Stimulated activated CD4-positive, alpha-beta T cell treated with anti-CD3 and anti-CD28 coated beads, Interleukin-4, amount 100 ng/mL, for 1 hour (primary cell): ENCODE measurements around the gene PIEZO2.

Source experiments
- DNase-seq: peaks from one replicate; pipeline ENCODE4 v3.0.0-alpha.2; 2020

Gene PIEZO2

DNA sequence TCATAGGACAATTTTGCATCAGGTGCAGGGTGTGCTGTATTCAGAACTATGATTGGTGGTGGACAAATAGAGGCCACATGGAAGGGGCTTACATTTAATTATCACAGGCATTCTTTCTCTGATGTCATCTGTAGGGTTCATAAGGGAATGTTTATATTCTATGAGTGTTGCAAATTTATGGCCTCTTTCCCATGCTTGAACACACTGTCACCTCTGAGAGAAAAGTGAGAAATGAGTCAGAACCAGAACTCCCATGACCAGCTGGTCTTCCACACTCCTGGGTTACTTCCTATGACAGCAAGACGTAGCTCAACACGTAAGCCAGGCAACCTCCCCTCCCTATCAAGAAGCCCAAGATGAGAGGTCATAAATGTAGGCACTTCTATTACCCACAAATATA is 310.8 kb downstream of the PIEZO2 start:
- DNase-seq = no peak

DNA sequence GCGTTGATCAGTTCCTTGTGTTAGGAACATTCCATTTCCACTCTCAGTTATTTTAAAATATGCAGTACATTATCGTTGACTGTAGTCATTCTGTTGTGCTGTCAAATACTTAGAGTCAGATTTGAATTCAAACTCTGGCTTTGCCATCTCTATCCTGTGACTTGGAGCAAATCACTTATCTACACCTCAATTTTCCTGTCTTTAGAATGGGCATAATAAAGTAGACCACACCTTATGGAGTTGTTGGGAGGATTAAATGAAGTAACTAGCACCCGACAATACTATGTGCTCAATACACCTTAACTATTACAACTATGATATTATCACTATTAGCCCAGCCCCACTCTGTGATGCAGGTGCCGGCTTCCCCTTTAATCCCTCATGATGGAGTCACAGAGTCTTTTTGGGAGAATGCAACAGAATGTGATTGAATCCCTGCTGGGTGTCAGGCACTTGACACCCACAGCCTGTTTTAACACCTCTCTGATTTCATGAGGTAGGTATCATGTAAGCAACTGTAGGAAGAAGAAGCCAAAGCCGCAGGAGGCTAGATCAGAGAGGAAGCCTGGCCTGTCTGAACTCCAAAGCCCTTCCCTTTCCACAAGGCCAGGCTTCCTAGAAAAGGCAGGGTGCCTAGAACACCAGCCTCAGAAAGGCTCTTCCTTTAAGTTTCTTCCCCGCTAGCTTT is 315.1 kb downstream of the PIEZO2 start:
- no peak for DNase-seq

DNA sequence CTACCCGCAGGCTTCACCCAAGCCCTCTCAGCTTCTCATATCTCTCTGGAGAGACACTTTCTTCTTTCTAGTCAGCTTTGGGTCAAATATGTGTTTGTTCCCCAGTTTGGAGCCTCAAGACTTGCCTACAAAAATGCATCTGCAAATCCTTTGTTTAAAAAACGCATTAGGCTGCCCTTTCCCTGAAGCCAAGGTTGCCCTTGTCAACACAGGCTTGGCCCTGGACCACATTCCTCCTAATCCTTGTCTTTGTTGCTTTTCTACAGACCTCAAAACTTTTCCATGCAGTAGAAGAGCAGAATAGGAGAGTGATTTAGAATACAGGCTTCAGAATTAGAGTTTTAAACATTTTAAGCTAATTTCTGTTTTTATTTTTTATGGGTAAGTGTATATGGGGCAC is 315.7 kb downstream of the PIEZO2 start:
- no peak for DNase-seq

DNA sequence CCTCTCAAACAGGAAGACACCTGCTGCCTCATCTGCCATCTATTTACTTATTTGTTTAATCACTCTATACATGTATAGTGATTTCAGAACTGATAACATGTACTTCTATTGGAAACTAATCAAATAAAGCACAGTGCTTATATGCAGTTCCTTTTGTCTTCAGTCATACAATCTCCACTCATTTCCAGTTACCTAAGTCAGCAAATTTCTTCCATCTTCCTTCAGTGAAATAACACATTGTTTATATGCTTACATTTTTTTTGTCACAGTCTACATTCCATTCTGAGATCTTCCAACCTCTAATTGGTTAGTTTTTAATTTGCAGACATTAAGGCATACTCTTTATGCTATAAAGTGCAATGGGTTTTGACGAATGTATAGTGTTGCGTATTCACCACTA is 323.0 kb downstream of the PIEZO2 start:
- no peak for DNase-seq

DNA sequence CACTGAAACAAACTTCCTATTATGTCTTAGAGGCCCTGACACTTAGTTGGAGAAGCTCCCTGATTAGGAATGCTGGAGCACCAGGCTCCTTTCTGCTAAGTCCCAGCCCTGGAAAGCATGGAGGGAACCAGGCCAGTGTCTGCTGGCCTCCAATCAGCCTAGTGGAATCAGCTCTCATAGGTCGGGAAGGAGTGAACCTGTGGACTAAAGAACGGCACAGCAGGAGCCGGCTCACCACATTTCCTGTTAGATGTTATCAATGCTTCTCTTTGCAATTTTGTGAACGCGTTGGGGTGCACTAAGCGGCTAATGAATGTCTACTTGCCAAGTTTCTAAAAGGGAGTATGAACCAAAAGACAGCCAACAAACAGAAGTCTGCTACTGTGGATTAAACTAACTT is 326.9 kb downstream of the PIEZO2 start:
- no peak for DNase-seq

DNA sequence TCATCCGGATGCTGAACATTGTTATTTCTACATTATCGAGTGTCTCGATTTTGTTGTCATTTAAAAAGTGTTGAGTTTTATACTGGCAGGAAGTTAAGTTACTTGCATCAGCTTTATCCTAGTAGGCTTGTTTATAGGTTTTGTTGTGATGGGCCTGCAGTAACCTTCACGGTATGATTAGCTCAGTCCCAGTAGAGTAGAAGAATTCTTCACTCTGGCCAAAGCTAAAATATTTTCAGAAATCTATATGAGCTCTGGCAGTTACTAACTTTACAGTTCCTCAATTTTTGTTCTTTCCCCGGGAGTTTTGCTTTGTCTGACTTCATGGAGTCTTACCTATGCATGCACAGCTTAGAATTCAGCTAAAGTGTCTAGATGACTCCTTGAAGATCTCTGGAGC is 328.7 kb downstream of the PIEZO2 start:
- DNase-seq = no peak

DNA sequence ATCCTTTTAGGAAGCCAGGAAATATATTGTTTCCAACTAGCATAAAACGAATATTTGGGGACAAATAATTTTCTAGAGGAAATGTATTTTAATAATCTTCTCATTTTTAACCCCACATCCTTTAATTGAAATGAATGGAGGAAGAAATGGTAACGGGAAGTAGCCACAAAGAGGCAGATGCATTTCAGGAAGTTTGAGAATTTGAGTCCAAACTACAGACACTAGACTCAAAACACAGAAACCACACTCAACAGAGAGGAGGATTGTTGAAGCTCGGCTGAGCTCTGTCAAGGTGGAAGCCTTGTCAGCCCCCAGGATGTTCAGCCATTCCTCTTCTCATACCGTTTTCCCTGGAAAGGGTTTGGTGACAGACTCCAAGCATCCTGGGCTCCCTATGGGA is 335.0 kb downstream of the PIEZO2 start:
- no peak for DNase-seq

DNA sequence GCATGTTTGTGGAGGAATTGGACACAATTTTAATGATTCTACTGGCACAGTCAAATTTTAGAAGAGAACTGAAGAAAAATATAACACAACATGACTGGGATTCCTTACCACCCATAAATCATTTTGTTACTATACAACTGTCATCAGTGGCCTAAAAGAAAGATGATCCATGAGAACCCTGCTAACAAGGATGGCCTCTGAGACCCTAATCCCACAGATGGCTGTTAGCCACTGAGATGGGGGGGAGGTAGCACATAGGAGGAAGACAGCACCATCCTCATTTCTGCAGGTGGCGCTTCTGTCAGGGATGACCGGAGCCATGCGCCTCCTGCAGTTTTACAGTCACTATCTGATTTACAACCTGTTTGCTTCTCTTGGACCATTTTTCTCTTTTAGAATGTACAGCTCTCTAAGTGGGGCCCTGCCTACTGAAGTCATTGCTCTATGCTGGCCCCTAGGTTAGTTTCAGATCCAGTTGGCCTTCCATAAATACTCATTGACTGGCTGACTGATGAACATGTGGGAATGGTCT is 343.7 kb downstream of the PIEZO2 start:
- DNase-seq = no peak

DNA sequence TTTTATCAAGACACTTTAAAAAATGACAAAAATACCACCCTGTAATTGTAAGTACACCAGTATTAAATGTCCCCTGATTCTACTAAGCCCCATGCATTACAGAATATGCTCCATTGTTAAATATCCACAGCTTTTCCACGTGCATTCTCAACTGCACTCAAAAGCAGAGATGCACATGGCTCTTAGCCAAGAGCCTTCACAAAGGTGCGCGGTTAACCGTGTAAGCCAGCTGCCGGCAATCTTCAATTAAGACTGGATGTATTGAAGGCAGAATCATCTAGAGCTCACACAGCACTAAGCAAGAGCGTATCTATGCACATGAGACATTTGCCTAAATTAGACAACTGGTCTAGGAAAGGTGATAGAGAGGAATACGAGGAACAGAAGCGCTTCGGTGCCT is 345.2 kb downstream of the PIEZO2 start:
- DNase-seq = no peak

DNA sequence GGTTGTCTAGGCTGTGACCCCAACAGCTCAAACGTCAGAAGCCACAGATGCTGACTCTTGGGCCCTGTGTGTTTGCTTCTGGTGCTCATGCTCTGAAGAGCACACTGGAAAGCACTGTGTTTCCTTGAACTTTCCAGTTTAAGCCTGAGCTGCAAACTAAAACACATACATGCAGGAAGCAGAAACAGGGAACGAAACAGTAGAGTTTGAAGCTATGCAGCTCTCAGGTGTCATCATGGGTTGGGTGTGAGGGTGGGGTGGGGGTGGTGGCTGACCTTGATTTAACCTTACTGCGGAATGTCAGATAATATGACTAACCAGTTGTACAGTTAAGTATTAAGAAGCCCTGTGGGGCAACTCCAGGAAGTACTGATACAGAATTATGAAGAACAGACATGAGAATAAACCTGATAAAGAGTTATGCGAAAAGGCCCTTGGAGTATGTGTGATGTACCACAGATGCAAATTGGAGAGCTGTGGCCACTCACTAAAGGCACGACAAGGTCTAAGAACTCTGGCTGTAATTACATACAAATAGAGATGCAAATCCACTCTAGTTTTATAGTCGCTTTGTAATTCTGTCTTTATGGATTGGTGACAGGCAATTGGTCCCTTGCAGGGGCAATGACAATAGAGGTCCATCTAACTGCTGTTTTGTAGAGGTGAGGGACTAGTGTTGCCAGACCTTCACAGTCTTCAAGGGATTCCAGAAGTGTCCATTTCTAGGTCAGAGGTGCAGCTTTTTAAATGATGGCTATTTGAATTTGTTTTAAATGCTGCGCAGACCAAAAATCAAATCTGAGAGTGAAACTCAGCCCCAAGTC is 350.4 kb downstream of the PIEZO2 start:
- DNase-seq = no peak

DNA sequence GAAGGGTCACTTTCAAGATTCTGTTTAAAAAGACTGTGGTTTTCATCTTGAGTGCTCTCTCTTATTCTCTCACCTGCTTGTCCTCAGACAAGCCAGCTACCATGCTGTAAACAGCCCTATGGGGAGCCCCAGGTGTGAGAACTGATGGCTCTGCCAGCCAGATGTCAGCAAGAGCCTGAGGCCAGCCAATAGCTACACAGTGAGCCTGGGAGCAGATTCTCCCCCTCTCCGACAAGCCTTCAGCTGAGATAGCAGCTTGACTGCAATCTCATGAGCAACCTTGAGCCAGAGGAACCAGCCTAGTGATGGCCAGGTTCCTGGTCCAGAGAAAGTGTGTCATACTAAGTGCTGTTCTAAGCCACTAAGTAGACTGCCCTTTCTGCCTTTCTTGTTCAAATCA is 351.5 kb downstream of the PIEZO2 start:
- DNase-seq = no peak

DNA sequence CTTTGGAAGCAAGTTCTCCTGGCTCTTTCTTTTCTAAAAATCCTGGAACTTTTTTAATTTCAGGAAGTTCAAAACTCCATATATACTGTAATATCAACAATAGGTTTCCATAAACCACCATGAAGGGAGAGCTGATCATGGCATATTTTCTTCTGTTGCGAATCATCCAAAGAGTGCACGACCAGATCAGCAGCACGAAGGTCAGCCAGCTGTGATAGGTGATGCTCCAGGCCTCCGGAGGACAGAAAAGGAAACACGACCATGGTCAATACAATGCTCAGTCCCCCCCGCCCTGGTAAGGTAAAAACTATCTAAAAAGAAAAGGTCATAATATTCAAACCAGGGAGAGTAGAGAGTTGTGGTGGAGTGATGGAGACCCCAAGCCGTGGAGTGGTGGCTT is 354.6 kb downstream of the PIEZO2 start:
- DNase-seq = no peak

DNA sequence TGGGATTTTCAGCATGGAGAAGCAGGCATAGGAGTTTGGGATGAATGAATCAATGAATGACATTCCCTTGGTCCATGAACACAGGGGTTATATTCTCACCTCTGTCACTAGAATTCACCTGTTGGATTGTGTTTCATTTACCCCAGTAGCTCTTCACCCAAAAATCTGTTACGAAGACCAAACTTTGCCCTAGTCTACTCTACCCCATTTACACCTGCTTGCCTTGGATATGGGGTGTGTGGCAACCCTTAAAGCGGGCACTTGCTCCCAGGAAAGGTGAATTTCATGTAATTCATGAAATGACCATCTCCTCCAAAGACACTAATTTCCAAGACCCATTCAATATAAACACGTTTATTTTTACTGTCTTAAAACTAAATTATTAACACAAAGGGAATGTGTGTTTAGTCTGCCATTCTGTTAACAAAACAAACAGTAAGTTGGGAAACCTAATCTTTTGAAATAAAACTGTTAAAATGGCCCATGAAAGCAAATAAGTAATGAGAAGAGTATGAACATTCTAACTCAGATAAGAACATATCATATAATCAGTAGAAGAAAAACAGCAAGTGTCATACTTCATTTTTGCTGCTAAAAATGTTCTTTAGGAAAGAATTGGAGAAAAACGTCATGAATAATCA is 355.5 kb downstream of the PIEZO2 start:
- DNase-seq = no peak

DNA sequence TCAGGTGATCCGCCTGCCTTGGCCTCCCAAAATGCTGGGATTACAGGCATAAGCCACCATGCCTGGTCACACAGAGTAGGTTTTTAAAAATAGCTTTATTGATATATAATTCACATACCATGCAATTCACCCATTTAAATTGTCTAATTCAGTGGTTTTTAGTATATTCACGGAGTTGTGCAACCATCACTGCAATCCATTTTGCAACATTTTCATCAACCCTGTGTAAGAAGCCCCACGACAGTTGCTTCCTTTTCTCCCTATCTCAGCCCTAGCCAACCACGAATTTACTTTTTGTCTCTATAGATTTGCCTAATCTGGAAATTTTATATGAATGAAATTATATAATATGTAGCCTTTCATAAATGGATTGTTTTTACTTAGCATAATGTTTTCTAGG is 357.2 kb downstream of the PIEZO2 start:
- no peak for DNase-seq

DNA sequence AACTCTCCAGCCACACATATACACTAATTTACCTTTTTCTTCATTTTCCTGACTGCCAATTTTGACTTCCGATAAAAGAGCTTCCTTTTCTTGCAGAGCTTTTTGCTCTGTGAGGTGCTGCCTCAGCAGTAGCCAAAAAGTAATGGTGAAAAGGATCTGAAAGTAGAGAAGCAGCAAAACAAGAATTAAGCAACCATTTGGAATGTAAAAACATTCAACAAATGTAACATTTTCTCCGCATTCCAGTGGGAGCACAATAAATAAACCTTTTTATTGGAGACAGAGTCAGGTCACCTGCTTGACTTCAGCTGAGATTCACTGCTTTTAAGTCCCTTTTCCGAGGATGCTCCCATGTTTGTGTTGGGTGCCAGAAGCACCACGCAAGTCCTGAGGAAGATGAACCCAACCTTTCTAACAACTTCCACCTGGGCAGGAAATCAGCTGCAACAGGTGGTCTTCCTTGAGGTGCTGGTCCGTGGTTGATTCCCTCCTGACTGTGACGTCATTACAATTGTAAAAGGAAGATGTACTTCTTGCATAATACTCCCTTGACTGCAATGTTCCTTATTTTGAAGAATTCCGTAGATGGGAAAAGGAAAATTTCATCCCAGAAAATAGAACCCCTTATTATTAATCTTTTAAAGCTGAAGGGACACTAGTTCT is 358.1 kb downstream of the PIEZO2 start:
- DNase-seq = no peak

DNA sequence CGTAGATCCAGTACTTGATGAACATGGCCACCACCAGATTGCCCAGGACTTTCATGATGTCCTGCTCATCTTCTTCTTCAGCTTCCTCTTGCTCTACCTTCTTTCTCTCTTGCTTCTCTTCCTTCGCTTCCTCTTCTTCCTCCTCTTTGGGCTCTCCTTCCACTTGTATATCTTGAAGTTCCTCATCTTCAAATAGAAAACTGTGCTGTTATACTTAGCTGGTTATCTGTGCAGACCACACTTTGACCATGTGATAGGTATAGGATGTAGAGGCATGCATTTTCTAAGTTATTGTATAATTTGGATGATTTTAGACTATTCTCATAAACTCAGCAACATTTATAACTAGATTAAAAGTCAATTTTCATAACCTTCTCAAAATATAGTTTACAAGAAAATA is 360.2 kb downstream of the PIEZO2 start:
- DNase-seq = no peak

DNA sequence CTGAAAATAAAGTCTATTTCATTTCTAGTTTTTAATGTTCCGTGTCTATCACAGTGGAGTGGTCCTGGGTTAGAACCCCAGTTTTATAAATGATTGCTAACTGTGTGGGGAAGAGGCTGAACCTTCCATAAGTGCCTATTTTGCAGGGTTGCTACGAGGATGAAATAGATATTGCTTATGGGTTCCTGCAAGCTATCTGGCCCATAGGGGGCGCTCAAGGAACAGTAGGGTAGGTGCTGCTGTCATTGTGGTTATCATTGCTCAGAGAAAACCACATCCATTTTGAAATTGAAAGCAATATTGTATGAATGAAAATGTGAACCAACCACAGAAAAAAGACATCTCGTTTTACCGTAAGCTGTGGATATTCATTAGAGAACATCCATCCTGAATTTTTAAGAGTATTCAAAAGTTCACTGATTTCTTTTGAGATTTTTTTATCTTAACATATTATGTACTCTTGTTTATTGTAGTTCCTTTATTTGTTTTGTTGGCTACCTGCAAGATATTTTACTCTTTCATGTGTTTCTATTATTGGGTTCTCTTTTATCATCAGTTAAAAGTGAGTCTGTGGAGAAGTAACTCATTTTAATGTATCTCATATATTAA is 362.0 kb downstream of the PIEZO2 start:
- peak; percentile 83 for DNase-seq

DNA sequence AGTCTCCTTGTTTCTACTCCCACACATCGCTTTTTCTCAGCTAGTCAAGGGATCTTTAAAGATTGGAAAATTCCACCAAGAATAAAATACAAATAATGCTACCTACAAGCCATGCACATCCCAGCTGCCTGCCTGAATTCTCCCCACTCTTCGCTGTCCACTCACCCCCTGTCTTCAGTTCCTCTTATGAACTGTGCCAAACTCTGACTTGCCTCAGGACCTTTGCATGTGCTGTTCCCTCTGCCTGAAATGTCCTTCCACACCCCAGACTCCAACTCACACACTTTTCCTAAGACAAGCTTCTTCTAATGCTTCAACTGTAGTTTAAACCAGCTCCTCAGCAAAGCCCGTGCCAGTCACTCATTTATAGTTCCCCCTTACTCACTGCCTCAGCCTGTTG is 363.6 kb downstream of the PIEZO2 start:
- no peak for DNase-seq

DNA sequence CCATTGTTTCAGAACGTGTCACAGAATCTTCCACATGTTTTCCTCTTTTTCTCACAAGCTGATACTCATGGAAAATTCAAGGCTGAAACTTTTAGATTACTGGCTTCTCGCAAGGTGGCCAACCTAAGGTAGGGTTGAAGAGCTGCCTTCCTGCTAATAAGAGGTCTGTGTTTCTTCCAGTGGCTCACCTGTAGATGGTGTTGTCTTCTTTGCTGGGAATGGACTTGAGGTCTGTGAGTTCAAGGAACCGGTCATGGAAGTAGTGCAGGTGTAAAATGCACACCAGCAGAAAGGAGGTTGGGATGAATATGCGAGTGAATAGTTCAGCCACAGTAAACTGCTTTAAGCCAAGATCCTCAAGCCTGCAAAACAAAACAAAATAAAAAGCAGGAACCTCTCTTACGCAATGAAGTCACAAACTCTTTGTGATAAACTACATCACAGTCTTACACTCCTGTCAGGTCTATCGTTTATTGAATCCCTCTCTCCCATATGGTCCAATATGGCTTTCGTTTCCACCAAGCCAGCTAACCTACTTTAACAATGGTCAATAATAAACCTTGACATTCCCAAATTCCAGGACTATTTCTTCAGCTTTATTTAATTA is 364.7 kb downstream of the PIEZO2 start:
- no peak for DNase-seq

DNA sequence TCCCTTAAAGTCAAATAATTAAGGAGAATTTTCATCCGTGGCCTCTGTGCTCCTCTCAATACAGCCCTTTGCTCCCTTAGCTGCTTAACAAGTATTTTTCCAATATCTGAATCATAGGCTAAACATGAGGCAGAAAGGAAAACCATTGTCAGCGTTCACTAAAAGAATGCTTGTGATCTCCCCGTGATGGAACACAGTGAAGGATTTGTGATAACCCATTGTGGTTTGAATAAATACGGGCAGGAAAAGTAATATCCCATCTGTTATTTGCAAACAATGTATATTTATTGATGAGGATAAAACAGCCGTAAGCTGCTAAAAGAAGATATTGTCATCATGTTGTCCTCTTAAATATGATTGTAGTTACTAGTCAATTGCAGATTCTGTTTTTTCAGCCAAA is 365.4 kb downstream of the PIEZO2 start:
- no peak for DNase-seq

DNA sequence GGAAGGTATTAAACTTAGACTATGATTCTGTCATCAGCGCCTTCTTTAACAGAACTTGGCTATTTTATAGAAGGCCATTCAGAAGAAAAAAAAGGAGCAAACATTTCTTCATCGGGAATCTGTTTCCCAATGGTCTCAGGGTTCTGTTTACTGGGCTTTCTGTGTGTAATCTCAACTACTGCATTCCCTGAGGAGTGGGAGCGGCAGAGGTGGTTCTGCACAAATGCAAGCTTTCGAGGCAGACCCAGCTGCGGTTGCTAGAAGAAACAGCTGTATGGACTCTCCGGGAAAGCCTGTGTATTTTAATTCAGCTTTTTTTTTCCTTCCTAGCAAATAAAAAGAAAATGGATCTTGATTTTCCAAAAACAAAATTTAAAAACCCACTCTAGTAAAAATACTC is 372.9 kb downstream of the PIEZO2 start:
- no peak for DNase-seq

DNA sequence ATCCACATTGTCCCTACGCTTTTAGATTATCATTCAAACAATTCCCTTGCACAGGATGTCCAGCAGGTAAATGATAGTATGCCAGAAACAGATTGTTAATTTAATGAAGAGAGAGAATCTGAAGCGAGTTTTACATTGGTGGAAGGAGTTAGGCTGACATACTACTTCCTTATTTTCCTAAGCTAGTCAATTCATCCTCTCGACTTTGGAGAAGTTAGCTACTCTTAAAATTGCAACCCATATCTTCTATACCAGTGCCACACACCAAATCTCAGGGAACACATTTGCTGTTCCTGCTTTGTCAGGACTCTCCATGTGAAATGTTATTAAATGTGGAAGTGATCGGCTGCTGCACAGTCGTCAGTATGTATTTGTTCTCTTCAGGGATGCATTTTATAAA is 374.3 kb downstream of the PIEZO2 start:
- no peak for DNase-seq
